Measurements from ENCODE around the gene C19orf44.

GRCh38 chr19:16525751-16526481, 29.7 kb downstream of the C19orf44 start:
- TF ChIP-seq CTCF (IDR thresholded peaks at IDR 0.05) (no peak), POLR2A (IDR thresholded peaks at IDR 0.05) (no peak)

All from tibial nerve (tissue), 3 donors.